HPDE6-E6E7 (cell line): ENCODE measurements around the gene DNAAF5.
A peak's percentile ranks its signal among the peaks of the same experiment; 100 is the strongest.

ENCODE experiments used
- DNase-seq: peaks from one replicate; pipeline ENCODE4 v3.0.0; 2011; ENCODE audit warnings: missing footprints; ENCODE audit errors: extremely low spot score

DNAAF5 gene

GRCh38 chr7:707296-708000 is 19.1 kb upstream of the DNAAF5 start:
- DNase-seq: no peak

- no peak for DNase-seq
Measured at GRCh38 chr7:710161-710560, 16.3 kb upstream of the DNAAF5 start.

- no peak for DNase-seq
Measured at GRCh38 chr7:711093-711921, 15.2 kb upstream of the DNAAF5 start.

GRCh38 chr7:711922-712380 is 14.5 kb upstream of the DNAAF5 start:
- DNase-seq: no peak

GRCh38 chr7:712381-713138 is 13.9 kb upstream of the DNAAF5 start:
- DNase-seq: no peak

GRCh38 chr7:713139-713457 is 13.4 kb upstream of the DNAAF5 start:
- no peak for DNase-seq

- no peak for DNase-seq
Measured at GRCh38 chr7:713488-714230, 12.8 kb upstream of the DNAAF5 start.

GRCh38 chr7:714251-714671 is 12.2 kb upstream of the DNAAF5 start:
- DNase-seq: no peak

- DNase-seq: no peak
Measured at GRCh38 chr7:716222-716621, 10.3 kb upstream of the DNAAF5 start.

GRCh38 chr7:716636-717035 is 9.9 kb upstream of the DNAAF5 start:
- no peak for DNase-seq

- no peak for DNase-seq
Measured at GRCh38 chr7:721619-722248, 4.8 kb upstream of the DNAAF5 start.

GRCh38 chr7:723541-723940 is 3.0 kb upstream of the DNAAF5 start:
- DNase-seq: no peak

- DNase-seq: no peak
Measured at GRCh38 chr7:724298-724697, 2.2 kb upstream of the DNAAF5 start.

GRCh38 chr7:725223-726005 is 1.1 kb upstream of the DNAAF5 start:
- DNase-seq: no peak

- DNase-seq: no peak
Measured at GRCh38 chr7:726854-727103, 280 bp downstream of the DNAAF5 start.

- peak; percentile 23 for DNase-seq
Measured at GRCh38 chr7:727104-727805, 756 bp downstream of the DNAAF5 start, which contains the start of gene PRKAR1B. Gene PRKAR1B, minus strand, starts transcription at chr7:727281. Its CDS starts 15,776 bp downstream, at chr7:711505.

GRCh38 chr7:727806-728460 is 1.4 kb downstream of the DNAAF5 start:
- DNase-seq: no peak

- DNase-seq: no peak
Measured at GRCh38 chr7:728602-729001, 2.1 kb downstream of the DNAAF5 start.

- no peak for DNase-seq
Measured at GRCh38 chr7:729140-730000, 2.9 kb downstream of the DNAAF5 start.
